ENCODE results near the gene ENTPD2.

The ENTPD2 gene

DNA sequence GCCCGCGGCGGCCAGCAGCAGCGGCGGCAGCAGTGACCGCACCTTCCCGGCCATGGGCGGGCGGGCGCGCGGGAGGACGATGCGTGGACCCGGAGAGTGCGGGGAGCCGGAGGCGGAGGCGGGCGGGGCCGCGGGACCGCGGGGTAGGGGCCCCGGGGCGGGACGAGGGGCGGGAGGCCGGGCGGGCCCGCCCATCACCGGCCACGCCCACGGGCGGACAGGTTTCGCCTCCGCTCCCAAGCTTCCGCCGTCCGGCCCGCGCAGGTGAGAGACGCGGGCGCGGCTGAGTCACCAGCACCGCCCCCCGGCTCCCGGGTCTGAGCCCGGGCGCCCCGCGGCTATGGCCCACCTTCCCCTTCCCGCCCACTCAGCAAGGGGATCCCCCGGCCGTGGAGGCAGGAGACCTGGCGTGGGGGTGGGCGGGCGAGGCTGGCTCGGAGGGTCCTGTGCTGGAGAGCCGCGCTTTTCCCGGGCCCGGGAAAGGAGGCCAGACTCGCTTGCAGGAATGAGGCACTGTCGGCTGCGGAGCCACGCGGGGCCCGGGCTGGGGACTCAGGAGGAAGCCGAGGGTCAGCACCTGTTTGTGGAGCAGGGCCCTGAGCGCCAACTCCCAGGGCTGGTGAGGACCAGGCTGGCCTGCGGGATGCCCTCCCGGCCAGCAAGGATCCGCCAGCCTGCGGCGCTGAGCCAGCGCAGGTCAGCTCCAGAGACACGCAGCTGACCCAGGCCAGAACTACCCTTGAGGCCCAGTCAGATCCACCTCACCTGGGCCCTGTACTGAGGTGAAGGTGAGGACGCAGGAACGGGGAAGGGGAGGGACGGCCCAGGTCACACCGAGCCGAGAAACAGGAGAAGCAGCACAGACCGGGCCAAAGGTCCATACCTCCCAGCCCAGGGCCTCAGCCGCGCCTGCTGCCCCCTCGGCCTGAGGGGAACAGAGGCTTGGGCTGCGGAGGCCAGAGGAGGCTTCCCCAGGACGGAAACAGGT, at the start of gene ENTPD2:
Gene ENTPD2 (minus strand): TSS at position 118 of the 988 bp plus-strand sequence. CDS start 64 bp downstream, at position 54.
- no peak for DNase-seq

DNA sequence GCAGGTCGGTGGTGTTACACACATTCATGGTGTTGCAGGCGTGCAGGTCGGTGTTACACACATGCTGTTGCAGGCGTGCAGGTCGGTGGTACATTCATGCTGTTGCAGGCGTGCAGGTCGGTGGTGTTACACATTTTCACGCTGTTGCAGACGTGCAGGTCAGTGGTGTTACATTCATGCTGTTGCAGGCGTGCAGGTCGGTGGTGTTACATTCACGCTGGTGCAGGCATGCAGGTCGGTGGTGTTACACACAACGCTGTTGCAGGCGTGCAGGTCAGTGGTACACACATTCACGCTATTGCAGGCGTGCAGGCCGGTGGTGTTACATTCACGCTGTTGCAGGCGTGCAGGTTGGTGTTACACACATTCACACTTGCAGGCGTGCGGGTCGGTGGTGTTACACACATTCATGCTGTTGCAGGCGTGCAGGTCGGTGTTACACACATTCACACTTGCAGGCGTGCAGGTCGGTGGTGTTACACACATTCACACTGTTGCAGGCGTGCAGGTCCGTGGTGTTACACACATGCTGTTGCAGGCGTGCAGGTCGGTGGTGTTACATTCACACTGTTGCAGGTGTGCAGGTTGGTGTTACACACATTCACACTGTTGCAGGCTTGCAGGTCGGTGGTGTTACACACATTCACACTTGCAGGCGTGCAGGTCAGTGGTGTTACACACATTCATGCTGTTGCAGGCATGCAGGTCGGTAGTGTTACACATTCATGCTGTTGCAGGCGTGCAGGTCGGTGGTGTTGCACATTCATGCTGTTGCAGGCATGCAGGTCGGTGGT, 49.5 kb upstream of the ENTPD2 start:
- DNase-seq, result no peak

DNA sequence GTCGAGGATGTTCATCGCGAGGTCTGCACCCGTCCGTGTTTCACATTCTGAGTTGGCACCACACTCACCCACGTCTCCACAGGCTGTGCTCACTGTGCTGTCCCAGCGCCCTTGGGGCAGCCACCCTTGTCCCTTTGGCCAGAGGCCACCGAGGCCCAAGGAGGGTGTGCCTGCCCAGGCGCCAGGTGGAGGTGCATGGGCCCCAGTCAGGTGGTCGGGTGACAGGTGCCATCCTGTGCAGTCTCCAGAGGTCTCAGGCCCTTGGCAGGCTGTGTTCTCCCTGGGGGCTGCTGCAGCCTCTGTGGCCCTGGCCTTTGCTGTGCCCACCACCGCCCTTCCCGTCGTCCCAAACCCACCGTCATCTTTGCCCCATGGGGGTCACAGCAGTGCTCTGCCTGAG, 45.4 kb upstream of the ENTPD2 start:
- DNase-seq, result no peak

DNA sequence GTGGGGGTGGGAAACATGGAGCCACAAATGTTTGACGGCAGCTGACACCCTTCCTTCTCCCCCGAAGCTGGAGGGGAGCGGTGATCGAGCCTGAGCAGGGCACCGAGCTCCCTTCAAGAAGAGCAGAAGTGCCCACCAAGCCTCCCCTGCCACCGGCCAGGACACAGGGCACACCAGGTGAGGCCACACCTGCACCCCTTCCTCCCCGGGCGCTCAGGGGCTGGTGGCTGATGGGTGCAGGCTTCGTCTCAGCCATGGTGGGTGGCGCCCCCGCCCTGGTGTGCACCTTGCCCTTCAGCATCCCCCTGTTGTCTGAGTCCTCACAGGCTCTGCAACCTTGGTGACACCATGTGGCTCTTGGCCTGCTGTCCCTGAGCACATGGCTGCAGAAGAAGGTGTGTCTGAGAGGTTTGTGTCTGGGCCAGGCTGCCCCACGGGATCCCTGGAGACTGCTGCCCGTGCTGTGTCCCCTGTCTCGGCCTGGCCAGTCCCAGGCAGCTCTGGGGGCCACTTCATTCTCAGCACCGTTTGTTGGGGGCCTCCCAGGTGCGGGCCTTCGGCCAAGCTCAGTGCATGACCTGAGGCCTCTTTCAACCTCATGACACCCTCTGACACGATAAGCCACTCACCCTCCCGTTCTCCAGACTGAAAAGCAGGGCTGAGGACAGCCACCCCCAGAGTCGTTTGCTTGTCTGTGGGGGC, 44.1 kb upstream of the ENTPD2 start:
- DNase-seq, result no peak

DNA sequence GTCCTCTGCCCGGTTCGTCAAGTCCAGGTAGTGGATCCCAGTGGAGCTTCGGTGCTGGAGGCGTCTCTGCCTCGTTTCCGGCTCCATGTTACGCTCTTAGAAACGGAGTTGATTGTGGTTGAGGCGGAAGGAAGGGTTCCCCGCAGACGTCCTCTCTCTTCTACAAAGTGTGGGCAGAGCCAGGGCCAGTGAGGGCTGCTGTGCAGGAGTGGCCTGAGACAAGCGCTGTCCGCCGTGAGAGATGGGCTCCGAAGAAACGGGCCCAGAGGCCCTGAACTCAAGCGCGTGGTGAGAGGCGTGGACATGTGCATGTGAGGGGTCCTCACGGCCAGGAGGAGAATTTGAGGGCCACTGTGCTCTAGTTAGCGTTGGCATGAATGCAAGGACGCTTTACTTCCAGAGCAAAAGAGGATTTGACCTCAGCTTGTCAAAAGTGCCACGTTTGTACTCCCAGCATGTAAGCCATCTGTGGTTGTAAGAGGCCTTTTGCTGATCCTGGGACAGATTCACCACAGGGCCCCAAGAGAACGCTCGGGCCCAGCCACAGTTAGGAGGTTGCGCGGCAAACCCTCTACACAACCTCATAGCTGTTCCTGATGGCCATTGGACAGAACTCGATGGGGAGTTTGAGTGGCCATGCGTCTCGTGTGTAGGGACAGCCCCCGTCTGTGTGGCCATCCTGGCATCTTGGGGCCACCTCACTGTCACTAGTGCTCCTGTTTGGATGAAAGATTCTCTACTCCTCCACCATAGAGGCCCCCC, 43.1 kb upstream of the ENTPD2 start:
- DNase-seq, result no peak

DNA sequence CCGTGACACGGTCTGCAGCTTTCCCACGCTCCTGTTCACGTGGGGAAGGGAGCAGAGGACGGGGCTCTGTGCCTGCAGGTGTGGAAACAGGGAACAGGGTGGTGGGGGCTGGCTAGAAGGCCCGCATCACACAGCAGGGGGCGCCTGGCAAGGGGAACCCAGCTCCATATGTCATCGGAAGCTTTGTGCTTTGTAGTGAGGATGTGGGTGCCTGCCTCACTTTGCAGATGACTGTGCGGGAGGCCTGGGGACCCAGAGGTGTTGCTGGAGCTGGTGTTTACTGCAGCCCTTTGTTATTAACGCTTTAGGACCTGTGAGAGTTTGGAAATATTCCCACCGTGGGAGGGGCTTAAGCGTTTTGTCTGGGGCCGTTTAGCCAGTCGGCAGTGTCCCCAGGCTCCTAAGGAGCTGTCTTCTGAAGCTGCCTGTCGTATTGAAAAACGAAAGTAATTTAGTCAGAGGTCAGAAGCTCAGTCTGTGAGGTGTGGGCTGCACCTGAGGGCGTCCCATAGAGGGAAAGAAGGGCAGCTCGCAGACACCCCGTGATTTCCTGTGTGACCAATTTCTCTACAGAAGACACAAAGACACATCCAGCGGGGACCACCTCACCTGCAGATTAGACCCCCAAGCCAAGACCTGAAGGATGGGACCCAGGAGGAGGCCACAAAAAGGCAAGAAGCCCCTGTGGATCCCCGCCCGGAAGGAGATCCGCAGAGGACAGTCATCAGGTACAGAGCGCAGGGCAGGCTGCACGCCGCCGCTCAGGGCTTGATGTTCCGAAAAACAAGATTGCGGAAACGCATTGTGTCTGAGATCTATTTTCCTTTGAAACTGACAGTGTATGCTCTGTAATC, 42.0 kb upstream of the ENTPD2 start:
- no peak for DNase-seq

DNA sequence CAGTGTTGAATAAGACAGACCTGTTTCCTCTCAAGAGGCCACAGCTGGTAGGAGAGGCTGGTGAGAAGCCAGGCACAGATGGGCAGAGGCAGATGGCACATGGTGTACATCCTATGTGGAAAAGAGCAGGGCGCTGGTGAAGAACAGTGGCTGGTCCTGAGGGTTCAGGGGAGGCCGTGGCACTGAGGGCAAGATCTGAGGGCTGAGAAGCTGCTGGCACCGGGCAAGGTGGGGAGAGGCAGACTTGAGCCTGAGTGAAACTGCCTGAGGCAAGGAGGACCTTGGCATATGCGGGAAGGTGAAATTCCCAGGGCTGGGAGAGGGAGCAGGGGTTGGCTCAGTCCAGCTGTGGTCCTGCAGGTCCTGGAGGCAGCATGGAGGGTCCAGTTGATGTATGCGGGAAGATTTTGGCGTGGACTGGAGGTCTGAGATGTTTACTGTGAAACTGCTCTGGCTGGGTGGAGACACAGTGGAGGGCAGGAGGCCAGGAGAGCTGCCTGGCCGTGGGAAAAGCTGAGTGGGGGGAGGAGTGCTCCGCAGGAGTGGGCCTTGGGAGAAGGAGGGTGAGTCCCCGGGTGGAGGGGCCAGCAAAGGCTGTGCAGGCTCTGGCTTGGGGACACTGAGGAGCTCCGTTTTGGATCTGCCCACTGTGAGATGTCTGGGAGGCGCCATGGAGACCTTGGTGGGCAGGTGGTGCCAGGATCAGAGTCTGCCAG, 35.5 kb upstream of the ENTPD2 start:
- DNase-seq, result no peak

DNA sequence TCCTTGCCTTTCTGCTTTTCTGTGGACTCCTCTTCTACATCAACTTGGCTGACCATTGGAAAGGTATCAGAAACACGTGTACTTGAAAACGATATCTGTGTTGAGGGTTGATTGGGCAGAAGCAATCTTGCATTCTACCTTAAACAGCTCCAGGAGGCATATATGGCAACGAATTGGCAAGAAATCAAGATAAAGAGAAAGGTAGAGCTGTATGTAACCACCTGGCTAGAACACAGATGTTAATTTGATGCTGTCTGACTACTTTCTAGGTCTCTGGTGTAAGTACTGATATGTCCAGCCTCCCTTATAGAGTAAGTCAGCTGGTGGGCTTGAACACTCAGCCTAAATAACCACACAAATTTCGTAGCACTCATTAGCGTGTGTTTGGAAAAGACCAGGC, 34.3 kb upstream of the ENTPD2 start:
- DNase-seq, result no peak

DNA sequence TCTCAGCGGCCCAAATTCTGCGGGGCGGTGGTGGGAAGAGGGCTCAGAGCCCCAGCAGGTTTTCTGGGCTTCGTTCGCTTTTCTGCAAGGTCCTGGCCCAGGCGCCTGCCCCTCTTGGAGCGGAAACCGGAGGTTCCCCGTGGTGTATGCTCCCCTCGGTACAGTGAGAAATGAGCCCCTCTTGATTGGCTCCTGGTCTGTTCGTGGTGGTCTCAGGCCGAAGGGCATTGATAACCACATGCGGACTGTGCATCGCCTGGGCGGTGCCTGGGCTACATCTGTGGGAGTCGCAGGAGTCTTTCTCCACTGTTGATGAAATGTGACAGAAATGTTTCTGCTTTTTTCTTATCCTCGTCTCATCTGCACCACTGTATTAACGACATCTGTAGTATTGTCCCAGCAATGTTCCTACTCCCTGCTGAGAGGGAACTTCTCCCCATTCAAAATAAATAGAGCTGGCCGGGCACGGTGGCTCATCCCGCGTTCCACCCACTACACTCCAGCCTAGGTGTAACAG, 33.6 kb upstream of the ENTPD2 start:
- no peak for DNase-seq

DNA sequence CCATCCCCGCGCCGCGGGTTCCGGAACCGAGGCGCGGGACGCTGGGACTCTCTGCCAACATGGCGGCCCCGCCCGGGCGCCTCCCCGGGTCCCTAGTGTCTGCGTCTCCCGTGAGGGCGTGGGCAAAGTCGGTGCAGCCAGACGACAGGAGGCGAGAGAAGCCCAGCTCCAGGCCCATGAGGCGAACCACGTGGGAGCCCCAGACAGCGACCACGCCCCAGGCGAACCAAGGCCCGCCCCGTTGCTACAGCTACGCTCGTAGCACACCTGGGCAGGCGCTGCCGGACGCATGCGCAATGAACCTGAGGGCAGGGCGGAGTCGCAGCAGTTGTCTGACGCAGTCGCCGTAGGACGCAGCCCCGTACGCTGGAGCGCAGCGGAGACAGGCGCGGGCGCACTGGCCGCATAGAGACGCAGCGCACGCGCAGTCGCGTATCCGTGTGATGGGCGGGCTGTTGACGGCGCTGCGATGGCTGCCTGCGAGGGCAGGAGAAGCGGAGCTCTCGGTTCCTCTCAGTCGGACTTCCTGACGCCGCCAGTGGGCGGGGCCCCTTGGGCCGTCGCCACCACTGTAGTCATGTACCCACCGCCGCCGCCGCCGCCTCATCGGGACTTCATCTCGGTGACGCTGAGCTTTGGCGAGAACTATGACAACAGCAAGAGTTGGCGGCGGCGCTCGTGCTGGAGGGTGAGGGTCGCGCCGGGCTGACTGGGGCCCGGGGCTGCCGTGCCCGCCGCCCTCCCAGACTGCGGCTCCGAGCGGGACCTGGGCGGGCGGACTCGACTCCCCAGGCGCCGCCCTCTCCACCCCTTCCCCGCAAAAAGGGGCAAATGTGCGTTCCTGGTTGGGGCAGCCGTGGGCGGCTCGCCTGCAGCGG, 32.9 kb upstream of the ENTPD2 start, which contains the start of gene MAN1B1:
Gene MAN1B1 (plus strand): TSS at position 455 of the 878 bp plus-strand sequence. CDS start 15 bp downstream, at position 470.
- DNase-seq, result peak; percentile 97

DNA sequence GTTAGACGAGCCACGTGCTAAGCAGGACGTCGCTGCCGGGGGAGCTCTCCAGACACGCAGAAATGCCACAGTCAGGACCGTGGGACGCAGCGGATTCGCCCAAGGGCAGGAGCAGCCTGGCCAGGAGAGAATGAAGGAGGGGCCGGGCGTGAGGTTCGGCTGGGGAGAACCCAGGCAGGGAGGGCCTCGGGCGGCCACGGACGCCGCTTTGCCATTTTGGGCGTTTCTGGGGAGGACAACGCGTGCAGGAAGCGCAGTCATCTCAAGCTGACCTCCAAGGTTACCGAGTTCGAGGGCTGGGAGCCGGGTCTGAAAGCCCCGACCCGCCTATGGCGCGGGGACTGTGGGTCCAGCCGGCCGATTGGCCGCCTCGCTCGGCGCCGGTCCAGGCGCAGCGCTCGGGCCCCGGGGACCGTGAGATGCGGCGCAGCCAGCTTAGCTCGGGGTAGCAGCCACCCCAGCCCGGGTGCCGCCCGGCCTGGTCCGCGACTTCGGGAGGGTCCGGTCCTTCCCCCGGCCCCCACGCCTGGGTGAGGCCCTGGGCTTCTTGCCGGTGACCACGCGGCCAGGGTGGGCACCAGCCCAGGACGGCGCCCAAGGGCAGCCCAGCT, 32.2 kb upstream of the ENTPD2 start:
- DNase-seq, result no peak

DNA sequence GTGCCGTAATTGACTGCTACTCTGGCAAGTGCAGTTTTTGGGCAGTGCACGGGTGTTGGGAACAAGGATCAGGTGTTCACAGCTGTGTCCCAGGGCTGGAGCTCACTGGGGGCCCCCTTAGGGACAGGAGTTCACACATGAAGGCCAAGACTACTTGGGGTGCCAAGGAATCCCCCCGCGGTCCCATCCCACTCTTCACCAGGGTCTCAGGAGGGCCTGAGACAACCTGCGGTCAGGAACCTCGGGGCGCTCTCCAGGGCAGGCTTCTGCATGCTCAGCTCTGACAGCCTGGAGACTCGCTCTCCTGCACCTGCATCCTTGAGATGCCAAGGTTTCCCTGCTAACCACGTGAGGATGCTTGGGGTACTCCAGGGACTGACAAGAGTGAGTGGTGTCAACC, 30.7 kb upstream of the ENTPD2 start:
- DNase-seq, result no peak

DNA sequence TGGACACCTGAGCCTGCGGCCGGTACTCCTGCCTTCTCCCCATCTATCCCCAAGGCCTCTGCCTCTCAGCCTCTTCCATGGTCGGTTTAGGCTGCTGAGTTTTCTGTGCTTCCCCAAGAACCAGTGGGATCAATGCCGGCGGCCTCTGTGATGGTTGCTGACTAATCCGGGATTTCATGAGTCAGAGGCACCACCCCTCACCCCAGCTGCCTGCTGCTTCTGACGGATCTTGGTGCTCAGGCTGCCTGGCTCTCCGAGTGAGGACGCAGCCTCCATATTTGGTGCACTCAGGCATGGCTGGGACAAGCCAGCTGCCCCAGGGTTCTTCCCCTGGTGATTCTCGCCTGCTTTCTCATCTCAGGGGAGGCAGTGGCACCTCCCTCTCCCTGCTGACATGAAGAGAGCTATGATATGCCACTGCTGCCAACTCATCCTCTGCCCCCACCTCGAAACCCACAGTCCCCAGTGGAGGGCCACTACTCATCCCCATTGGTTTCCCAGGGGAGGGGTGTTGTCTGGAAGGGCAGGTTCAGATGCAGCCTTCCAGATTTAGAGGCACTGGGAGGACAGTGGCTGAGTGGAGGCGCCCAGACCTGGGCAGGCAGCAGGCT, 29.6 kb upstream of the ENTPD2 start:
- DNase-seq, result no peak

DNA sequence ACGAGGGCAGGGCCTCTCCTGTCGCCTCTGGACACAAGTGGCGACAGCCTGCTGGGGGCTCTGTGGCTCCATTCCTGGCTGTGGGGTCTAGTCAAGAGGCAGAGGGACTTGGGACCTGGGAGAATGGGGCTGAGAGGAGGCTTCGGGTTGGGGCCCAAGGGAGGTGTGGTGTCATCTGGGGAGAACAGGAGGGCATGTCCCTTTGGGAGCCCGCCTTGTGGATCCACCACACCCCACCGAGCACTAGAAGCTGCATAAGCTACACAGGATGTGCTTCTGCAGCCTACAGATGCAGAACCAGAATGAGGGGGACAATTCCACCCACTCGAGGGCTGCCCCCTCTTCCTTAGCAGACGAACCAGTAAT, 29.0 kb upstream of the ENTPD2 start:
- no peak for DNase-seq

DNA sequence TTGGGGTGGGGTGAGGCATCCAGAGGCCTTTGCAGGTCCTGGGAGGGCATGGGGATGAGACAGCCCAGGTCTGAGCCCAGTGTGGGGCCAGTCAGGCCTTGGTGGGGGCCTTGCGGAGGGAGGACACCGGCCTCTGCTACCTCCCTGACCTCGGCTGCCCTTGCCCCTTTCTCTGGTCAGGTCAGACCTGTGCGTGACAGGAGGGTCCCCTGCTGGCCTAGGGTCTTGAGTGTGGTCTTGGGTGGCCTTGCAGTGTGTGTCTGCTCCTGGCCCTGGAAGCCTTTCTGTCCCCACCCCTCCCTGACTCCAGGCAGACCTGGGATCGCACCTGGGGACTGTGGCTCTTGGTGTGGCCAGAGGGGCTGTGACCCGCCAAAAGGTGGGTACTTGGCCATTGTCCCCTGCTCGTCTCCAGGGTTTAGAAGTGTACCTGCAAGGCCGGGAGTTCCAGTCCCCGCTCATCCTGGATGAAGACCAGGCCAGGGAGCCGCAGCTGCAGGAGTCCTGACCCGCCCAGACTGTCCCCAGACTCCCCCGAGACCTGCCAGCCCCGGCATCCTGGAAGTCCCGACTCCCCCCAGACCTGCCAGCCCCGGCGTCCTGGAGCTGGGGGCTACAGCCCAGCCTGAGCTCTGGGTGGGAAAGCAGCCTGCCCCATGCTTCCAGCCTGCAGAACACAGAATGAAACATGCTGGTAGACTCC, 28.5 kb upstream of the ENTPD2 start:
- DNase-seq, result no peak

DNA sequence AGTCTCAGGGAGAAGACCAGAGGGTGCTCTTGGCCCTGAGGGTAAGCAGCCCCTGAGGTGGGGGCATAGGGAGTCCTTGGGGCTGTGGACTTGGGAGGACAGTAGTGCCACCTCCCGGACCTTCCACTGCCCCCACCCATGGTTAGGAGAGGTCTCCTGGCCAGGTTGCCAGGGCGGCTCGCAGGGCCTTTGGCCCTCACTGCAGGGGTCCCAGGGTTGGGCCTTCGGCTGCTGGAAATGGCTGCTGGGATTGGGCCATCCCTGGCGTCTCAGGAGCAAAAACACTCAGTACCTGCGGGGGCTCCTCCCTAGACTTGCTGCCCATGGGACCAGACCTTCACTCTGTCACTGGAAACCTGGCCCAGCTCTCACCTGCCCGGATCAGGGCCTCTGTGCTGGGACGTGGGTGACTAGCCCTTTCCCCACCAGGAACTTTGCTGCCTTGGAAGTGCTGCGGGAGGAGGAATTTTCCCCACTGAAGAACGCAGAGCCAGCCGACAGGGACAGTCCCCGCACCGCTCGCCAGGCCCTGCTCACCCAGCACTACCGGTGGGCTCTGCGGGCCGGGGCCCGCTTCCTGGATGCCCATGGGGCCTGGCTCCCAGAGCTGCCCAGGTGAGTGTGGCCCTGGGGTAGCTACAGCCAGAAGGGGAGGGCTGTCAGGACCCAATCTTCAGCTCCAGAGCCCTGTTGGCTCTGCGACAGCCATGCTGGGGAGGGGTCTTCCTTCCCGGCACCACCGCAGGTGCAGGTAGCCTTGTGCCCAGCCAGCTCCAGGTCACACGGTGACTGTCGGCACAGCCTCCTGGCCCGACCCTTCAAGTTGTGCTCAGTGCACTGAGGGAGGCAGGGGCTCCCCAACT, 26.6 kb upstream of the ENTPD2 start:
- DNase-seq, result no peak

DNA sequence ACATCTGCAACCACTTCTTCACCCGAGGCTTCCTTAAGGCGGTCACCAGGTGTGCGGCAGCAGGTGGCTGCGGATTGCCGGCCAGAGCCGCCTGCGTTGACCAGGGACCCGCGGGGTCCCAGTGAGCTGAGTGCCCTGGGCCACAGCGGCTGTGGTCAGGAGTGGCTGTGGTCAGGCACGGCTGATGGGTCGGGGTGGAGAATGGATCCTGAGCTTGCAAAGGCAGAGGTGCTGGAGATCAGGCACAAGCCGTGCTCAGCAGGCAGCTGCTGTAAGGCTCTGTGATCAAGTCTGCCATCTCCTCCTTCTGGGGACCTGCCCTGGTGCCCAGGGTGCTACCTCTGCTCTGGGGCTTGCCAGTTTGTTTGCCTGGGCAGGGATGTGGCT, 25.5 kb upstream of the ENTPD2 start:
- no peak for DNase-seq

All from GF-D8 (cell line).